Ascending aorta (tissue), 2 donors: Measurements from ENCODE around the gene CLPTM1. TPM values are rescaled to one million over a fixed set of nuclear protein-coding genes. Genes with fewer than 3 reads are reported as not detected.

Source experiments
- DNase-seq, 2 donors: peaks; one replicate each; pipeline ENCODE4 v3.0.0-alpha.2; 2019; ENCODE audit warnings: low spot score in 2 of 2
- H3K27ac ChIP-seq, 2 donors: fragments of 200-600 bp; sonication (generic); one replicate each; pipeline ENCODE4 v1.5.1; 2016 to 2017; ENCODE audit warnings: mild to moderate bottlenecking in 1 of 2
- H3K27me3 ChIP-seq: fragments of 200-600 bp; sonication (generic); one replicate; pipeline ENCODE4 v1.5.1; 2017
- H3K36me3 ChIP-seq, 2 donors: fragments of 200-600 bp; sonication (generic); one replicate each; pipeline ENCODE4 v1.5.1; 2016
- H3K4me1 ChIP-seq, 2 donors: fragments of 200-600 bp; sonication (generic); one replicate each; pipeline ENCODE4 v1.5.1; 2016 to 2017; ENCODE audit warnings: mild to moderate bottlenecking in 1 of 2
- H3K4me3 ChIP-seq, 2 donors: fragments of 200-600 bp; sonication (generic); one replicate each; pipeline ENCODE4 v1.5.1; 2016 to 2017; ENCODE audit warnings: mild to moderate bottlenecking in 1 of 2
- H3K9me3 ChIP-seq, 2 donors: fragments of 200-600 bp; sonication (generic); one replicate each; pipeline ENCODE4 v1.5.1; 2016
- intact Hi-C: fragments of 100-400 bp; cut with DNase I; formaldehyde crosslinking; loops from one replicate; pipeline ENCODE4 v1.15.1; 2023
- total RNA-seq: library from RNA; depleted of rRNA; stranded (reverse); fragments of >200 nt; gene quantifications from one replicate; pipeline ENCODE4 v1.1.0, GENCODE V29; 2016
- TF ChIP-seq, protein P1 (sequence below), 3 experiments: fragments of 200-600 bp in 2 of 3; fragments of 450-650 bp in 1 of 3; sonication (generic) in 2 of 3; IDR thresholded peaks; one replicate each; pipeline ENCODE4 v1.5.1; 2016 to 2019; ENCODE audit warnings: antibody characterized with exemption in 3 of 3, mild to moderate bottlenecking in 1 of 3, moderate library complexity in 1 of 3

Gene CLPTM1
- total RNA-seq, 1 donor from 2014 or later, result 65.2 TPM

DNA sequence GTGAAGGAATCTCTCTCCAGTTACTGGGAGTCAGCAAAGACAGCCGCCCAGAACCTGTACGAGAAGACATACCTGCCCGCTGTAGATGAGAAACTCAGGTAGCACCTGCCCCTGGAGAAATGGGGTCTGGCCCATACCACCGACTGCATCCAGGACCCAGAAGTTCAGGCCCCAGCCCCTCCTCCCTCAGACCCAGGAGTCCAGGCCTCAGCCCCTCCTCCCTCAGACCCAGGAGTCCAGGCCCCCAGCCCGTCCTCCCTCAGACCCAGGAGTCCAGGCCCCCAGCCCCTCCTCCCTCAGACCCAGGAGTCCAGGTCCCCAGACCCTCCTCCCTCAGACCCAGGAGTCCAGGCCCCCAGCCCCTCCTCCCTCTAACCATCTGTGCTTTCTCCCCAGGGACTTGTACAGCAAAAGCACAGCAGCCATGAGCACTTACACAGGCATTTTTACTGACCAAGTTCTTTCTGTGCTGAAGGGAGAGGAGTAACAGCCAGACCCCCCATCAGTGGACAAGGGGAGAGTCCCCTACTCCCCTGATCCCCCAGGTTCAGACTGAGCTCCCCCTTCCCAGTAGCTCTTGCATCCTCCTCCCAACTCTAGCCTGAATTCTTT lies 6.3 kb upstream of the CLPTM1 start:
- H3K27ac ChIP-seq, result no peak overlapping the region
- H3K27me3 ChIP-seq, result no peaks in the 10 kb centered on the region
- peaks cover 5 to 12% of the 10 kb centered on the region in 2 donors for H3K4me1 ChIP-seq
- TF ChIP-seq, protein P1, sequence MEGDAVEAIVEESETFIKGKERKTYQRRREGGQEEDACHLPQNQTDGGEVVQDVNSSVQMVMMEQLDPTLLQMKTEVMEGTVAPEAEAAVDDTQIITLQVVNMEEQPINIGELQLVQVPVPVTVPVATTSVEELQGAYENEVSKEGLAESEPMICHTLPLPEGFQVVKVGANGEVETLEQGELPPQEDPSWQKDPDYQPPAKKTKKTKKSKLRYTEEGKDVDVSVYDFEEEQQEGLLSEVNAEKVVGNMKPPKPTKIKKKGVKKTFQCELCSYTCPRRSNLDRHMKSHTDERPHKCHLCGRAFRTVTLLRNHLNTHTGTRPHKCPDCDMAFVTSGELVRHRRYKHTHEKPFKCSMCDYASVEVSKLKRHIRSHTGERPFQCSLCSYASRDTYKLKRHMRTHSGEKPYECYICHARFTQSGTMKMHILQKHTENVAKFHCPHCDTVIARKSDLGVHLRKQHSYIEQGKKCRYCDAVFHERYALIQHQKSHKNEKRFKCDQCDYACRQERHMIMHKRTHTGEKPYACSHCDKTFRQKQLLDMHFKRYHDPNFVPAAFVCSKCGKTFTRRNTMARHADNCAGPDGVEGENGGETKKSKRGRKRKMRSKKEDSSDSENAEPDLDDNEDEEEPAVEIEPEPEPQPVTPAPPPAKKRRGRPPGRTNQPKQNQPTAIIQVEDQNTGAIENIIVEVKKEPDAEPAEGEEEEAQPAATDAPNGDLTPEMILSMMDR (IDR thresholded peaks at IDR 0.05), result no peak
- H3K9me3 ChIP-seq, result no peaks in the 10 kb centered on the region
- H3K4me3 ChIP-seq, result no peak overlapping the region
- H3K36me3 ChIP-seq, result peaks cover 0 to 6% of the 10 kb centered on the region in 2 donors
- DNase-seq, result no peak
- intact Hi-C loops, result no loop called here

DNA sequence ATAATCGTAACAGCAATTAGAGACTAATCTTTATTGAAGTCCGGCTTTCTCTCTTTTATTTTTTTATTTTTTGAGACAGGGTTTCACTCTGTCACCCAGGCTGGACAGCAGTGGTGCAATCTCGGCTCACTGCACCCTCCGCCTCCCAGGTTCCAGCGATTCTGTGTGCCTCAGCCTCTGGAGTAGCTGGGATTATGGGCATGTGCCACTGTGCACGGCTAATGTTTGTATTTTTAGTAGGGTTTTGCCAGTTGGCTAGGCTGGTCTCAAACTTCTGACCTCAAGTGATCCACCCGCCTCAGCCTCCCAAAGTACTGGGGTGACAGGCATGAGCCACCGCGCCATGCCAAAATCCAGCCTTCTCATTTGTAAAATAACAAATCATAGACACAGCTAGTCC lies 5.6 kb upstream of the CLPTM1 start:
- Histone ChIP-seq H3K4me1 (peaks cover 5 to 16% of the 10 kb centered on the region in 2 donors), H3K9me3 (no peaks in the 10 kb centered on the region), H3K27ac (no peak overlapping the region), H3K4me3 (no peak overlapping the region), H3K36me3 (peaks cover 0 to 6% of the 10 kb centered on the region in 2 donors), H3K27me3 (no peaks in the 10 kb centered on the region)
- TF ChIP-seq, protein P1 (IDR thresholded peaks at IDR 0.05), result no peak
- intact Hi-C loops, result no loop called here
- DNase-seq, result no peak

DNA sequence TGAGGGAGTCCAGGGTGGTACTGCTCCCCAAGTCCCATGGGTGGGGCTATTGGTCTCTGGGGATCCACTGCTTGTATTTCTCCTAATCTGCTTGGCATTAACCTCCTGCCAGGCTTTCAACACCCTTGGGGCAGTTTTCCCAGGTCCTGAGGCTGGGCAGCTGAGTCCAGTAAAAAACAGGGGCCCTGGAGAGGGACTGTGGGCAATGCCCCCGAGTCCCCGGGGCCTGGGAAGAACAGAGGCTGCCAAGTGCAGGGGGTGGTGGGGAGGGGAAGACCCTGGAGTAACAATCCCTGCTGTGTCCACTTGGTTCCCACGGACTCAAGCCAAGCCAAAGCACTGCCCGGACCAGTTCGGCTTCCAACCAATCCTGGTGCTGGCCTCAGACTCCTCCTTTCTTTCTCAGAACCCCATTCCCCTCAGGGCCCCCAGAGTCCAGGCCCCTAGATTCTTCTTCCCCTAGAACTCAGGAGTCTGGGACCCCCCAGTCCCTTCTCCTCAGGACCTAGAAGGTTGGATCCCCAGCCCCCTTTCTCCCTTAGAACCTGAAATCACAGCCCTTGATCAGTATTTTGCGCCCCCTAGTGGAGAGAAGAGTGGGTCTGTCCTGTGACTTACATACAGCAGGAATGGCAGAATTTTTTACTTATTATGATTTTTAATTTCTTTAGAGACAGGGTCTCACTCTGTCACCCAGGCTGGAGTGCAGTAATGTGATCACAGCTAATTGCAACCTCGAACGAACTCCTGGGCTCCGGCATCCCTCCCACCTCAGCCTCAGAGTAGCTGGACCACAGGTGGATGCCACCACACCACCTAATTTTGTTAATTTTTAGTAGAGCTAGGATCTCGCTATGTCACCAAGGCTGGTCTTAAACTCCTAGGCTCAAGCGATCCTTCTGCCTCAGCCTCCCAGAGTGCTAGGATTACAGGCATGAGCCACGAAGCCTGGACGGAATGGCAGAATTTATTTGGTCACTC lies 3.7 kb upstream of the CLPTM1 start:
- peak overlapping the region in 1 of 2 donors; percentile 26 for H3K4me3 ChIP-seq

DNA sequence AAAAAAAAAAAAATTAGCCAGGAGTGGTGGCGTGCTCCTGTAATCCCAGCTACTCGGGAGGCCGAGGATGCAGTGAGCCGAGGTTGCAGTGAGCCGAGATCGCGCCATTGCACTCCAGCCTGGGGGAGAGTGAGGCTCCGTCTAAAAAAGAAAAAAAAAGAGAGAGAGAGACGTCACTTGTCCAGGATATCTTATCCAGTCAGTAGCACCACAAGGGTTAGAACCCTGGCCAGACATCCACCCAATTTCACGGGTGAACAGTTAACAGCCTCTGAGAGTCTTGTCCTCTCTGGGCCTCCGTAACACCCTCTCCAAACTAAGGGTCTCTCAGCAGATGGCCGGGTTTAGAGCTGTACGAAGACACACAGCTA lies 917 bp upstream of the CLPTM1 start:
- TF ChIP-seq, protein P1 (IDR thresholded peaks at IDR 0.05), result no peak
- Histone ChIP-seq H3K4me1 (peaks cover 10 to 30% of the 10 kb centered on the region in 2 donors), H3K27me3 (no peaks in the 10 kb centered on the region), H3K27ac (peak overlapping the region; percentile 89 to 91), H3K9me3 (no peaks in the 10 kb centered on the region), H3K36me3 (peaks cover 0 to 6% of the 10 kb centered on the region in 2 donors), H3K4me3 (peak overlapping the region; percentile 73 to 98)
- intact Hi-C loops, result loop anchor here (1.0 to 2.0 kb wide), 2 partner anchors 63 to 139 kb away; partner anchors contain the start of genes PPP1R37 and TOMM40
- no peak for DNase-seq

More for the DNA sequence above, 3.7 kb upstream of the CLPTM1 start:
- Histone ChIP-seq H3K4me1 (peaks cover 10 to 23% of the 10 kb centered on the region in 2 donors), H3K9me3 (no peaks in the 10 kb centered on the region), H3K36me3 (peaks cover 0 to 6% of the 10 kb centered on the region in 2 donors), H3K27me3 (no peaks in the 10 kb centered on the region), H3K27ac (no peak overlapping the region)
- DNase-seq, result peak in 1 of 2 donors; percentile 82
- TF ChIP-seq, protein P1 (IDR thresholded peaks at IDR 0.05), result peak; percentile 53 to 88 (median 88)
- intact Hi-C loops, result loop anchor here (1.0 kb wide), 1 partner anchor 48 kb away; no protein-coding TSS in a partner anchor

DNA sequence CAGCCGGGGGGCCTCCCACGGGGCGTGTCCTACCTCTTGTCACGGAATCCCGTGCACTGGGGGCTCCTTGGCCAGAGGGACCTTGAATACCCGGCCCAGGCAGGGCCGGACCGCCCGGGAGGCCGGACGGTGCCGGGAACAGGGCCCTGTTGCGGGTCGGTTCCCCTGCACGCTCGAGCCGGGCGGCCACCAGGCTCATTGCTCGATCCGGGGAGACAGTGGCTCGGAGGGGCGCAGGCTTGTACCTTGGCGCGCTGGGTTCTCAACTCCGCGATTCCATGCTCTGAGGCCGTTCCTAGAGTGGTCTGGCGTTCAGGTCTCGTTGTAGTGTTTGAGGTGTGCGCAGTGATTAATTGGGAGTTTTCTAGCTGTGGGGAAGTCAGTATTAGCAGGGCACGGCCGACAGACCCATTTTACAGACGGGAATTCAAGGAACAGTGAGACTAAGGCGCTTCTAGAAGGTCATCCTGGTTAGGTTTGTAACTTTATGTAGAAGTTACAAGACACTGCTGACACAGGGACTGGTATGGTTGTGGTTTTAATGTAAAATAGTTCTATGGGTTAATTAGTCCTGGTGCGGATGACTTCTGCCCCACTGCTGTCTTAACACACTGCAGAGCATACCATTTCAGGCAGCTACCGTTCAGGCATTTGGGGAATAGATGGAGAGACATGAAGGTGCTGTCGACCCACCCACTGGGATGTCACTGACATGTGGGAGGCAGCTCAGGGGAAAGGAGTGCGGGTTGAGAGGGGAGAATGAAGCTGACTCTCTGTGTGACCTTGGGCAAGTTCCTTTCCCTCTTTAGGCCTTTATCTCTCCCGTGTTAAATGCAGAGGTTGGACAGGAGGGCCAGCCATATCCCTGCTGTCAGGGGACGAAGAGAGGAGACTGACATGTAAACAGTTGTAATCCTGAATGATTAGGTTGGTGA lies 592 bp downstream of the CLPTM1 start:
- Histone ChIP-seq H3K36me3 (peaks cover 0 to 4% of the 10 kb centered on the region in 2 donors), H3K27ac (peak overlapping the region; percentile 89 to 91), H3K27me3 (no peaks in the 10 kb centered on the region), H3K4me1 (peaks cover 10 to 30% of the 10 kb centered on the region in 2 donors), H3K4me3 (peak overlapping the region; percentile 73 to 98), H3K9me3 (no peaks in the 10 kb centered on the region)
- intact Hi-C loops, result loop anchor here (1.0 to 5.0 kb wide), 4 partner anchors 40 to 222 kb away; partner anchors contain the start of genes BLOC1S3, PPP1R37, RELB and TRAPPC6A
- DNase-seq, result no peak
- TF ChIP-seq, protein P1 (IDR thresholded peaks at IDR 0.05), result no peak
